Gastrocnemius medialis (tissue), 4 donors: ENCODE data around the gene WDR46. TPM values are rescaled to one million over a fixed set of nuclear protein-coding genes. Genes with fewer than 3 reads are reported as not detected.

Experiments
- ATAC-seq, 2 donors: fragments of 150-250 bp; one replicate each; pipeline ENCODE4 v1.9.1; 2016
- DNase-seq, 2 donors: peaks; one replicate each; pipeline ENCODE4 v3.0.0-alpha.2; 2019
- H3K27ac ChIP-seq, 4 donors: fragments of 200-600 bp; sonication (generic); 1 replicate in 1 of 4; 2 replicates in 3 of 4; pipeline ENCODE4 v1.5.1; 2016 to 2018; ENCODE audit warnings: mild to moderate bottlenecking in 2 of 4, moderate library complexity in 1 of 4
- H3K27me3 ChIP-seq, 3 donors: fragments of 200-600 bp; sonication (generic) in 2 of 3; 1 replicate in 1 of 3; 2 replicates in 2 of 3; pipeline versions ENCODE4 v1.5.1 to v1.6.0; 2016 to 2019; ENCODE audit warnings: mild to moderate bottlenecking in 1 of 3, moderate library complexity in 1 of 3
- H3K36me3 ChIP-seq, 2 donors: fragments of 200-600 bp; sonication (generic) in 1 of 2; one replicate each; pipeline ENCODE4 v1.5.1; 2017 to 2018
- H3K4me1 ChIP-seq, 2 donors: fragments of 200-600 bp; sonication (generic) in 1 of 2; one replicate each; pipeline ENCODE4 v1.5.1; 2016 to 2017; ENCODE audit warnings: mild to moderate bottlenecking in 2 of 2
- H3K4me3 ChIP-seq, 4 donors: fragments of 200-600 bp; sonication (generic) in 3 of 4; 1 replicate in 1 of 4; 2 replicates in 3 of 4; pipeline ENCODE4 v1.5.1; 2016 to 2019; ENCODE audit warnings: mild to moderate bottlenecking in 2 of 4
- H3K9me3 ChIP-seq, 3 donors: fragments of 200-600 bp; sonication (generic) in 2 of 3; 1 replicate in 1 of 3; 2 replicates in 2 of 3; pipeline ENCODE4 v1.5.1; 2016 to 2019
- POLR2A ChIP-seq, 2 donors: fragments of 450-650 bp; IDR thresholded peaks; one replicate each; pipeline ENCODE4 v1.6.1; 2017; ENCODE audit warnings: antibody characterized with exemption in 2 of 2, mild to moderate bottlenecking in 2 of 2, moderate library complexity in 2 of 2
- in situ Hi-C, 4 donors: fragments of 200-750 bp; cut with MboI; loops; one replicate each; pipeline versions ENCODE4 v1.15.0 to v1.8.0; 2017; ENCODE audit warnings: low sequenced_read_pairs in 4 of 4
- intact Hi-C: fragments of 100-400 bp; cut with DNase I; formaldehyde crosslinking; loops from one replicate; pipeline ENCODE4 v1.15.1; 2023; ENCODE audit warnings: low total_unique reads
- total RNA-seq, 4 donors: library from RNA; depleted of rRNA; stranded (reverse); fragments of >200 nt; gene quantifications; one replicate each; pipeline versions ENCODE4 v1.1.0 to v1.2.3, GENCODE V29; 2016
- TF ChIP-seq, protein P1 (sequence below), 5 experiments: fragments of 450-650 bp in 3 of 5; fragments of 200-600 bp in 2 of 5; sonication (generic) in 2 of 5; IDR thresholded peaks in 4 of 5; conservative IDR thresholded peaks in 1 of 5; 1 replicate in 4 of 5; 2 replicates in 1 of 5; pipeline ENCODE4 v1.5.1; 2016 to 2019; ENCODE audit warnings: antibody characterized with exemption in 5 of 5, mild to moderate bottlenecking in 3 of 5, moderate library complexity in 3 of 5

Gene WDR46
- total RNA-seq, 4 donors from 2014 or later: 34.5 to 57.3 (median 49.1) TPM

DNA sequence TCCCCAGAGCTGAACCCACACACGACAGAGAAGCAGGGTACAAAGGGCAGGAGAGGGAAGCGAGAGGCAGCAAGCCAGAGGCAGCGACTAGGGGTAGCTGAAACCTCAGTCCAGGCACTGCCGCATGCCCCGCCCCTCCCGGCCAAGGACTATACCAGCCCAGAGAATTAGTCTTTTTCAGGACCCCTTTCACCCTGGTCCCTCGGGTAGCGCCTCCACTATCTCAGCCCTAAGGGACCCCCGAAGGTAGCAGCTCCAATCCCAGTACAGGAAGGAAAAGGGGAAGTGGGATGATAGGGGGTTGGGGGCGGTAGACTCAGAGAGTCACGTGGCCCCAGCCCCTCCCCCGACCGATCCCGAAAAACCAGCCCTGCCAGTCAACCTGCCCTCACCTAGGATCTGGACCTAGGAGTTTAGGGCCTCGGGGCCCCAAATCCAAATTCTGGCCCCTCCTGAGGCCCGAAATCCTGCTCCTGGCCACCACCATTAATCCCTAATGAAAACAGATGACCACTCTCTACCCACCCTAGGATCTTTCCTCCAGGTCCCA is 8.4 kb upstream of the WDR46 start:
- peaks cover 0 to 41% of the 10 kb centered on the region in 2 donors for H3K36me3 ChIP-seq
- H3K27me3 ChIP-seq: no peaks in the 10 kb centered on the region
- H3K4me1 ChIP-seq: peaks cover 11 to 23% of the 10 kb centered on the region in 2 donors
- intact Hi-C loops: no loop called here
- TF ChIP-seq, protein P1, sequence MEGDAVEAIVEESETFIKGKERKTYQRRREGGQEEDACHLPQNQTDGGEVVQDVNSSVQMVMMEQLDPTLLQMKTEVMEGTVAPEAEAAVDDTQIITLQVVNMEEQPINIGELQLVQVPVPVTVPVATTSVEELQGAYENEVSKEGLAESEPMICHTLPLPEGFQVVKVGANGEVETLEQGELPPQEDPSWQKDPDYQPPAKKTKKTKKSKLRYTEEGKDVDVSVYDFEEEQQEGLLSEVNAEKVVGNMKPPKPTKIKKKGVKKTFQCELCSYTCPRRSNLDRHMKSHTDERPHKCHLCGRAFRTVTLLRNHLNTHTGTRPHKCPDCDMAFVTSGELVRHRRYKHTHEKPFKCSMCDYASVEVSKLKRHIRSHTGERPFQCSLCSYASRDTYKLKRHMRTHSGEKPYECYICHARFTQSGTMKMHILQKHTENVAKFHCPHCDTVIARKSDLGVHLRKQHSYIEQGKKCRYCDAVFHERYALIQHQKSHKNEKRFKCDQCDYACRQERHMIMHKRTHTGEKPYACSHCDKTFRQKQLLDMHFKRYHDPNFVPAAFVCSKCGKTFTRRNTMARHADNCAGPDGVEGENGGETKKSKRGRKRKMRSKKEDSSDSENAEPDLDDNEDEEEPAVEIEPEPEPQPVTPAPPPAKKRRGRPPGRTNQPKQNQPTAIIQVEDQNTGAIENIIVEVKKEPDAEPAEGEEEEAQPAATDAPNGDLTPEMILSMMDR (IDR thresholded peaks at IDR 0.05 in 4 of 5, conservative IDR thresholded peaks at IDR 0.05 in 1 of 5): no peak
- TF ChIP-seq POLR2A (IDR thresholded peaks at IDR 0.05): no peak
- H3K27ac ChIP-seq: peak overlapping the region; percentile 96 to 99 (median 97)
- DNase-seq (no peak), ATAC-seq (peak in 1 of 2 donors; percentile 0)
- in situ Hi-C loops: loop anchor here in 1 of 4 donors (25.0 kb wide), 1 partner anchor 1435 kb away; the partner anchor contains the start of gene NEU1
- peak overlapping the region; percentile 71 to 86 (median 80) for H3K4me3 ChIP-seq
- H3K9me3 ChIP-seq: no peaks in the 10 kb centered on the region

DNA sequence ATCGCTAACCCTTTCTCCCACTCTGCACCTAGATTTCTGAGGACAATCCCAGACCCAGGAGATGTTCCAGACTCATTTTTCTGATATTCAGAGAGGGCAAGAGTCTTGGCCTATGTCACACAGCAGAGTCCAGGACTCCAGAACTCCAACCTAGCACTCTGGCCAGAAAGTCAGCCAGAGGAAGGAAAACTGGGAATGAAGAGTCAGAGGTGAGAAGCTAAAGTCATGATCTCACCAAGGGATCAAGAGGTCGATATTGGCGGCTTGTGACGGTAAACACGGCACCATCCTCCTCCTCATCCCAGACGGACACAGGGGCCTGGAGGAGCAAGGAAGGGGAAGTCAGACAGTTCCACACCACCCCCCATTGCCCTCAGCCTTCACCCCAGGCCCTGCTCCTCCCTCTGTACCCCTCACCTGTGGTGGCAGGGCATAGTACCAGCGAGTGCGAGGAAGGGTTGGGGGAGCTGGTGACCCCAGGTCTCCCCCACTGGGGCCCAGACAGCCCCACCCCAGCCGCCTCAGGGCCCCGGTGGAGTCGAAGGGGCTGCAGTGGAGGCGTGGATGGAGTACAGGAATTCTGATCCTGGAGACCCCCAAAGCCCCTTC is 7.9 kb upstream of the WDR46 start:
- H3K9me3 ChIP-seq: no peaks in the 10 kb centered on the region
- in situ Hi-C loops (loop anchor here in 1 of 4 donors (25.0 kb wide), 1 partner anchor 1435 kb away; the partner anchor contains the start of gene NEU1), intact Hi-C loops (no loop called here)
- no peak for DNase-seq
- H3K36me3 ChIP-seq: peaks cover 0 to 47% of the 10 kb centered on the region in 2 donors
- no peak for ATAC-seq
- no peak for TF ChIP-seq POLR2A (IDR thresholded peaks at IDR 0.05)
- TF ChIP-seq, protein P1 (IDR thresholded peaks at IDR 0.05 in 4 of 5, conservative IDR thresholded peaks at IDR 0.05 in 1 of 5): no peak
- peak overlapping the region in 2 of 4 donors; percentile 85 to 86 for H3K4me3 ChIP-seq
- H3K27me3 ChIP-seq: no peaks in the 10 kb centered on the region
- peaks cover 11 to 23% of the 10 kb centered on the region in 2 donors for H3K4me1 ChIP-seq
- peak overlapping the region; percentile 96 to 99 (median 97) for H3K27ac ChIP-seq

DNA sequence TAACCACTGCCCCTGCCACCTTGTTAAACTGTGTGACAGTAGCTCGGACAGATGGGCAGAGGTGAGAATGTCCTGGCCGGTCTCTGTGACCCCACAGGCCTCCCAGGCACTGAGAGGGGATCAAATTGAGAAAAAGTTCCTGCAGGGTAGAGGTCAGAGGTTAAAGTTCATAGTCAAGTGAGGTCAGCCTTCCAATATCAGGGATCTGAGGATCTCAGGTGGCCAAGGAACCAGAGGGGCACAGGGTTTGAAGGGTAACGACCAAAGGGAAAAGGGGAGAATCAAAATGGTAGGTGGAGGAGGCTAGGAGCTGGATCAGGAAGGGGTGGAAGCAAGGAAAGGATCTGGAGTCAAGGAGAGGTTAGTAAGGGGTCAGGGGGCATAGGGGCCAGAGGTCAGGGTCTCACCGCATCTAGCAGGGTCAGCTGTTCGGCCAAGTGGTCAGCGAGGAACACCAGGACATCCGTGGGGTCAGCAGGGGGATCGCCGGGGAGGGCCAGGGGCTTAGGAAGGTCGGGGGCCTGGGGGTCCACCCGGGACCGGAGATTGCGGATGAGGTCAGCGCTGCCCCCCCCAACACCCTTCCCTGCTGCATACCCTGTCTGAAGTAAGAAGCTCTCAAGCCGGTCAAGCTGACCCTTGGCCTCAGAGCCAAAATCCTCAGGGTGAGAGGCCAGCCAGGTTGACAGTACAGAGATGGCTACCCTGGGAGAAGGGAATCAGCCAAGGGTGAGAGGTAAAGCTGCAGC is 6.8 kb upstream of the WDR46 start:
- DNase-seq: no peak
- H3K9me3 ChIP-seq: no peaks in the 10 kb centered on the region
- H3K27me3 ChIP-seq: no peaks in the 10 kb centered on the region
- in situ Hi-C loops: loop anchor here in 1 of 4 donors (25.0 kb wide), 1 partner anchor 1433 kb away; the partner anchor contains the start of gene NEU1
- H3K36me3 ChIP-seq: peaks cover 2 to 58% of the 10 kb centered on the region in 2 donors
- no peak for TF ChIP-seq POLR2A (IDR thresholded peaks at IDR 0.05)
- TF ChIP-seq, protein P1 (IDR thresholded peaks at IDR 0.05 in 4 of 5, conservative IDR thresholded peaks at IDR 0.05 in 1 of 5): no peak
- ATAC-seq: no peak
- no peak overlapping the region for H3K4me3 ChIP-seq
- intact Hi-C loops: no loop called here
- H3K27ac ChIP-seq: no peak overlapping the region
- H3K4me1 ChIP-seq: peaks cover 8 to 19% of the 10 kb centered on the region in 2 donors

DNA sequence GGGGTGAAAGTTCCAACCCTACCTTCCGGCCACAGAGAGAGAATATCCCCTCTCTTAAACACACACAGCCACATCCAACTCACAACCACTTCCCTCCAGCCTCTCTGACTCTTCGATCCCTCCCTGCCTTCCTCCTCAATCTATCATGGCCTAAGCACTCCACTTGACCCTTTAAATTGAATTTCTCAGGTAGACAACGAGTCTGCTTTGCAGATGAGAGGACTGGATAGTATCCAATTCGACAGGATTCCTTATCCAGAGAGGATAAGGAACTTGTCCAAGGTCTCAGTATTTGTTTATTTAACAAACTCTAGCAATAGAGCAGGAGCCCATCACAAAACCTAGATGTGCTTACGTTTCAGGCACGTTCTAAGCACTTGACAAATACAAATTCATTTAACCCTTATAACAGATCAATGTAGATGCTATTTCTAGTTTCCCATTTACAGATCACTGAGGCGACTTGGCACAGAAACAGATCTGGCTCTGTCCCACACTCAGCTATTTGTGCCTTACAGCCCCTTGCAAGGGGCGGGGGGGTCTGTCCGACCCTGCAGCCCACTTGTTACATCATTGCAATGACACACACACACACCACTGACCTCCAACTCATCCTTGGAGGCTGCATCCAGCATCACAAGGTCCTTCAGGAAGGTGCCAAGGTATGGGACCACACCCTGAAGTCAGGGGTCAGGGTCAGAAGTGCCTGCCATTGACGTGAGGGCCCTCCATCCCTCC is 5.2 kb upstream of the WDR46 start:
- in situ Hi-C loops: loop anchor here in 1 of 4 donors (25.0 kb wide), 1 partner anchor 1432 kb away; the partner anchor contains the start of gene NEU1
- H3K36me3 ChIP-seq: peaks cover 2 to 62% of the 10 kb centered on the region in 2 donors
- intact Hi-C loops: no loop called here
- DNase-seq: no peak
- H3K4me1 ChIP-seq: peaks cover 11 to 18% of the 10 kb centered on the region in 2 donors
- H3K9me3 ChIP-seq: no peaks in the 10 kb centered on the region
- TF ChIP-seq, protein P1 (IDR thresholded peaks at IDR 0.05 in 4 of 5, conservative IDR thresholded peaks at IDR 0.05 in 1 of 5): no peak
- no peak overlapping the region for H3K4me3 ChIP-seq
- H3K27me3 ChIP-seq: no peaks in the 10 kb centered on the region
- no peak for ATAC-seq
- no peak overlapping the region for H3K27ac ChIP-seq
